Neutrophil (primary cell): ENCODE results near the gene AKAP5.

Experiments used
- H3K27ac ChIP-seq: fragments of 200-600 bp; sonication (generic); 2 replicates; pipeline ENCODE4 v1.5.1; 2016; ENCODE audit warnings: mild to moderate bottlenecking, moderate library complexity
- H3K27me3 ChIP-seq: fragments of 200-600 bp; sonication (generic); 2 replicates; pipeline ENCODE4 v1.6.0; 2016; ENCODE audit warnings: mild to moderate bottlenecking
- H3K36me3 ChIP-seq: fragments of 200-600 bp; sonication (generic); 2 replicates; pipeline ENCODE4 v1.5.1; 2017
- H3K4me1 ChIP-seq, 2 experiments: fragments of 200-600 bp in 1 of 2; sonication (generic) in 1 of 2; 1 replicate in 1 of 2; 2 replicates in 1 of 2; pipeline versions ENCODE4 v1.5.1 to v1.6.1; 2013 to 2016; ENCODE audit warnings: low read depth in 1 of 2, low read length in 1 of 2, mild to moderate bottlenecking in 1 of 2, moderate library complexity in 1 of 2; ENCODE audit not compliant: control insufficient read depth in 1 of 2, insufficient read depth in 1 of 2
- H3K4me3 ChIP-seq, 2 experiments: fragments of 200-600 bp in 1 of 2; sonication (generic) in 1 of 2; 1 replicate in 1 of 2; 2 replicates in 1 of 2; pipeline ENCODE4 v1.5.1; 2013 to 2016; ENCODE audit warnings: low read depth in 1 of 2, low read length in 1 of 2, mild to moderate bottlenecking in 1 of 2, moderate library complexity in 1 of 2
- H3K9me3 ChIP-seq: fragments of 200-600 bp; sonication (generic); 2 replicates; pipeline ENCODE4 v1.5.1; 2016
- CTCF ChIP-seq: fragments of 200-600 bp; sonication (generic); IDR thresholded peaks from 2 replicates; pipeline ENCODE4 v1.5.1; 2016; ENCODE audit warnings: antibody characterized with exemption

Gene AKAP5

GRCh38 chr14:64421166-64421565 is 44.1 kb upstream of the AKAP5 start:
- TF ChIP-seq CTCF: no peak
- Histone ChIP-seq H3K9me3 (no peaks in the 10 kb centered on the region), H3K4me1 (no peaks in the 10 kb centered on the region), H3K27me3 (no peaks in the 10 kb centered on the region), H3K27ac (no peak overlapping the region), H3K4me3 (no peak overlapping the region), H3K36me3 (peaks cover 28% of the 10 kb centered on the region)

- Histone ChIP-seq H3K27ac (no peak overlapping the region), H3K4me3 (no peak overlapping the region), H3K9me3 (no peaks in the 10 kb centered on the region), H3K27me3 (no peaks in the 10 kb centered on the region), H3K36me3 (peaks cover 25% of the 10 kb centered on the region), H3K4me1 (no peaks in the 10 kb centered on the region)
- no peak for TF ChIP-seq CTCF
Observed at GRCh38 chr14:64422005-64422404, 43.3 kb upstream of the AKAP5 start.

- H3K9me3 ChIP-seq: no peaks in the 10 kb centered on the region
- no peak overlapping the region for H3K27ac ChIP-seq
- H3K27me3 ChIP-seq: no peaks in the 10 kb centered on the region
- H3K4me3 ChIP-seq: no peak overlapping the region
- no peaks in the 10 kb centered on the region for H3K4me1 ChIP-seq
- peaks cover 31% of the 10 kb centered on the region for H3K36me3 ChIP-seq
- TF ChIP-seq CTCF: no peak
Observed at GRCh38 chr14:64422756-64423155, 42.5 kb upstream of the AKAP5 start.

- H3K4me1 ChIP-seq: no peaks in the 10 kb centered on the region
- H3K27me3 ChIP-seq: no peaks in the 10 kb centered on the region
- TF ChIP-seq CTCF: no peak
- H3K36me3 ChIP-seq: peaks cover 29% of the 10 kb centered on the region
- H3K27ac ChIP-seq: no peak overlapping the region
- no peak overlapping the region for H3K4me3 ChIP-seq
- H3K9me3 ChIP-seq: no peaks in the 10 kb centered on the region
Observed at GRCh38 chr14:64423987-64424386, 41.3 kb upstream of the AKAP5 start.

DNA sequence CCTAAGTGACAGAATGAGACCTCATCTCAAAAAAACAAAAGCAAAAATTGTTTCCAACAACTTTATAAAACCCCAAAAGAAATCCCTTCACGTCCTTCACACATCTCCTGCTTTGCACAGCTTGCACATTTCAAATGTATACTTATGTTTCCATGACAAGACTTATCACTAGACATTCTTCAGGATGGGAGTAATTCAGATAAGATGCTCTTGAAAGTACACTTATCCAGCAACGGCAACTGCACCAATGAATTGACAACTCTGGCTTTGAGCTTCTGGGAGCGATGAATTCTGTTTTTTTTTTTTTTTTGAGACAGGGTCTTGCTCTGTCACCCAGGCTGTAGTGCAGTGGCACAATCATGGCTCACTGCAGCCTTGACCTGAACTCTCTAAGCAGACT is 30.8 kb upstream of the AKAP5 start:
- Histone ChIP-seq H3K9me3 (no peaks in the 10 kb centered on the region), H3K36me3 (peaks cover 26% of the 10 kb centered on the region), H3K27me3 (no peaks in the 10 kb centered on the region), H3K4me3 (no peak overlapping the region), H3K4me1 (no peaks in the 10 kb centered on the region), H3K27ac (no peak overlapping the region)
- TF ChIP-seq CTCF: no peak

DNA sequence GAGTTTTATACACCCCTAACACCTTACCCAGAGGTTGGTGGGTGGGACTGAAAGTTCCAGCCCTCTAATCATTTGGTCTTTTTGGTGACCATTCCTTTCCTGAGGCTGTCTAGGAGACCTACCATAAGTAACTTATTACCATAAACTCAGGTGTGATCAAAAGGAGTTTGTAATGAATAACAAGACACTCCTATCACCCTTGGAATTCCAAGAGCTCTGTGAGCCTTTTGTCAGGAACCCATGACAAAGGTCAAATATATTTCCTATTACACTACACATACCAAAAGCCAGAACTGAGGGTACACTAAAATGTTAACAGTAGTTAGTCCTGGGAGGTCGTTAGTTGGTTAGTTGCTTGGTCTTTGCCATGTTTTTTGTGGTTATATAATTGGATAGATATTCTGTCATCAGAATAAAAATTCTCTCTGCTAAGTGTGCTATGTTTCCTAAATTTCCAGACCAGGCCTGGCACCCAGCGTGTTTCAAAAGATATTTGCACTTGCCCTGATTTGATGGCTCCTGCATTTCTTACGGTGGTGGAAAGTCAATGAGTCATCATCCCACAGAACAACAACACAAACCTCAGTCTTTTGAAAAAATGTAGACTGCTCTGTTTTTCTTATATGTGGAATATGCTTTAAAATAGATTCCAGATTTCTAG is 27.0 kb upstream of the AKAP5 start:
- Histone ChIP-seq H3K27ac (no peak overlapping the region), H3K27me3 (no peaks in the 10 kb centered on the region), H3K4me1 (no peaks in the 10 kb centered on the region), H3K36me3 (peaks cover 47% of the 10 kb centered on the region), H3K4me3 (no peak overlapping the region), H3K9me3 (no peaks in the 10 kb centered on the region)
- no peak for TF ChIP-seq CTCF
